Trophoblast cell (in vitro differentiated cells and primary cell): ENCODE measurements around the gene C22orf39. TPM values are rescaled to one million over a fixed set of nuclear protein-coding genes. Genes with fewer than 3 reads are reported as not detected.

ENCODE experiments used
- DNase-seq, 2 donors: peaks; one replicate each; pipeline ENCODE4 v3.0.0-alpha.2; 2016
- H2AFZ ChIP-seq: 2 replicates; pipeline ENCODE4 v1.6.1; 2013; ENCODE audit warnings: low read length, moderate library complexity, mild to moderate bottlenecking; ENCODE audit not compliant: insufficient read depth, poor library complexity
- H2AK5ac ChIP-seq: 2 replicates; pipeline ENCODE4 v1.6.1; 2013; ENCODE audit warnings: mild to moderate bottlenecking, low read length
- H2BK120ac ChIP-seq: 2 replicates; pipeline ENCODE4 v1.6.1; 2013; ENCODE audit warnings: low read length, mild to moderate bottlenecking, moderate library complexity; ENCODE audit not compliant: insufficient read depth, poor library complexity
- H2BK12ac ChIP-seq: 2 replicates; pipeline ENCODE4 v1.6.1; 2013; ENCODE audit warnings: mild to moderate bottlenecking, low read length, moderate library complexity
- H2BK5ac ChIP-seq: 2 replicates; pipeline ENCODE4 v1.6.1; 2013; ENCODE audit warnings: low read length, low read depth, moderate library complexity, mild to moderate bottlenecking; ENCODE audit not compliant: poor library complexity
- H3K14ac ChIP-seq: 2 replicates; pipeline ENCODE4 v1.6.1; 2013; ENCODE audit warnings: mild to moderate bottlenecking, low read length
- H3K18ac ChIP-seq: 2 replicates; pipeline ENCODE4 v1.6.1; 2013; ENCODE audit warnings: mild to moderate bottlenecking, low read length
- H3K23ac ChIP-seq: 2 replicates; pipeline ENCODE4 v1.6.1; 2013; ENCODE audit warnings: low read length
- H3K27ac ChIP-seq: 2 replicates; pipeline ENCODE4 v1.5.1; 2013; ENCODE audit warnings: low read depth, mild to moderate bottlenecking, inconsistent platforms, low read length, moderate library complexity
- H3K27me3 ChIP-seq: 2 replicates; pipeline ENCODE4 v1.6.1; 2013; ENCODE audit warnings: inconsistent platforms, mild to moderate bottlenecking, low read length, moderate library complexity; ENCODE audit not compliant: insufficient read depth
- H3K36me3 ChIP-seq, 2 experiments: 1 replicate in 1 of 2; 2 replicates in 1 of 2; pipeline ENCODE4 v1.6.1; 2013; ENCODE audit warnings: low read length in 2 of 2, mild to moderate bottlenecking in 2 of 2, moderate library complexity in 1 of 2; ENCODE audit not compliant: insufficient read depth in 2 of 2, control insufficient read depth in 1 of 2
- H3K4ac ChIP-seq: 2 replicates; pipeline ENCODE4 v1.6.1; 2013; ENCODE audit warnings: low read depth, mild to moderate bottlenecking, low read length, moderate library complexity
- H3K4me1 ChIP-seq, 2 experiments: 1 replicate in 1 of 2; 2 replicates in 1 of 2; pipeline ENCODE4 v1.6.1; 2013; ENCODE audit warnings: low read length in 2 of 2, mild to moderate bottlenecking in 2 of 2, moderate library complexity in 1 of 2; ENCODE audit not compliant: insufficient read depth in 2 of 2, control insufficient read depth in 1 of 2
- H3K4me2 ChIP-seq: 2 replicates; pipeline ENCODE4 v1.6.1; 2013; ENCODE audit warnings: inconsistent platforms, mild to moderate bottlenecking, low read length, moderate library complexity
- H3K4me3 ChIP-seq: 2 replicates; pipeline ENCODE4 v1.5.1; 2013; ENCODE audit warnings: mild to moderate bottlenecking, low read depth, low read length, inconsistent platforms
- H3K79me1 ChIP-seq: one replicate; pipeline ENCODE4 v1.6.1; 2013; ENCODE audit warnings: low read length
- H3K79me2 ChIP-seq: 2 replicates; pipeline ENCODE4 v1.6.1; 2013; ENCODE audit warnings: low read length, mild to moderate bottlenecking; ENCODE audit not compliant: control insufficient read depth, insufficient read depth, poor library complexity
- H3K9ac ChIP-seq: 2 replicates; pipeline ENCODE4 v1.6.1; 2013; ENCODE audit warnings: mild to moderate bottlenecking, low read length
- H3K9me3 ChIP-seq: 2 replicates; pipeline ENCODE4 v1.6.1; 2013; ENCODE audit warnings: low read depth, mild to moderate bottlenecking, control low read depth, inconsistent platforms, low read length; ENCODE audit not compliant: insufficient read depth
- H4K12ac ChIP-seq: 2 replicates; pipeline ENCODE4 v1.6.1; 2013; ENCODE audit warnings: low read depth, mild to moderate bottlenecking, low read length, moderate library complexity
- H4K8ac ChIP-seq: 2 replicates; pipeline ENCODE4 v1.6.1; 2013; ENCODE audit warnings: low read depth, mild to moderate bottlenecking, low read length, moderate library complexity
- H4K91ac ChIP-seq: one replicate; pipeline ENCODE4 v1.6.1; 2013; ENCODE audit warnings: low read depth, mild to moderate bottlenecking, low read length, moderate library complexity
- WGBS: extraction: QIAGEN DNeasy Blood & Tissue Kit; methylation state at CpG from one replicate; pipeline ENCODE4 v1.1.7; 2013; ENCODE audit warnings: missing lambda C conversion rate; ENCODE audit not compliant: insufficient read length, insufficient coverage; ENCODE audit errors: extremely low coverage; 5-methylcytosine and 5-hydroxymethylcytosine counted together
- polyA plus RNA-seq: library from polyadenylated mRNA; stranded (reverse); fragments of 200-250 nt; gene quantifications from 2 replicates; pipeline ENCODE4 v1.2.3, GENCODE V29; 2013

C22orf39 gene
- 17.3 and 18.3 TPM in 2 replicates for polyA plus RNA-seq

DNA sequence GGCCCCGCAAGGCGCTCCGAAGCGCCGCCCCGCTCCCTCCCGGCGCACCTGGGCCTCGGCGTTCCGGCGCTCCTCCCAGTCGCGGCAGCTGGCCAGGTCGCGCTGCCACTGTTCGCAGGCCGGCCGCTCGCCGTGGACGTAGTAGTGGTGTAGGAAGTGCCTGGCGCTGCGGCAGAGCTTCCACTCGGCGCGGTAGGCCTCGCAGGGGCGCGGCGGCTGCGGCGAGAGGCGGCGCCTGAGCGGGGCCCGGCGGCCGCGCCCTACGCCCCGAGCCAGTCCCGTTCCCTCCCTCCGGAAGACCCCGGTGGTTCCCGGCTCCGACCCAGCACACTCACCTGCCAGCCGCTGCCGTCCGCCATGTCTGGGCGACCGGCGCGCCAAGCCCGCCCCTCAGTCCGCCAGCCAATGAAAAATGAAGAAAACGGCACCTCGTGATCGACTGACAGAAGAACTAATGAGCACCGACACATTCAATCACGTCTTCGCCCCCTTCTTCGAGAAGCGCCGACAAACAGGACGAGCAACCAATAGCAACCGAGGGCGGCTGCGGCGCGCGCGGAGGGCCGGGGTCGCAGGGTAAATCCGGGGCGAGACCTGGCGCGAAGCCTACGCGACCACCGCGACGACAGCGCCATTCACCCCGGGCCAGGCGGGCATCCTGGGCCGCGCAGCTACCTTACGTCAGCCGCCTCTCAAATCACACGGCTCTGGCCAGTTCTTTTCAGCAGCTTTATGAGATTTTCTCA is at the start of gene C22orf39:
C22orf39 (minus strand) TSS at position 382 of the 746 bp plus-strand sequence; CDS start at position 359, 23 bp downstream.
- H3K9me3 ChIP-seq, result no peaks in the 10 kb centered on the region
- peaks cover 11 to 12% of the 10 kb centered on the region in 2 experiments for H3K4me1 ChIP-seq
- peak within 1 kb of the TSS; percentile 81 for H2AFZ ChIP-seq
- no peak within 1 kb of the TSS for H3K23ac ChIP-seq
- peak within 1 kb of the TSS; percentile 85 for H4K8ac ChIP-seq
- H3K9ac ChIP-seq, result peak within 1 kb of the TSS; percentile 83
- peak within 1 kb of the TSS; percentile 93 for H3K4ac ChIP-seq
- peak within 1 kb of the TSS; percentile 61 for H3K18ac ChIP-seq
- H2AK5ac ChIP-seq, result no peak within 1 kb of the TSS
- H3K14ac ChIP-seq, result peak within 1 kb of the TSS; percentile 84
- H2BK5ac ChIP-seq, result peak within 1 kb of the TSS; percentile 42
- peak within 1 kb of the TSS; percentile 43 for H2BK120ac ChIP-seq
- peak; percentile 87 to 90 for DNase-seq
- H2BK12ac ChIP-seq, result no peak within 1 kb of the TSS
- peaks cover 7% of the 10 kb centered on the region for H3K79me2 ChIP-seq
- peak within 1 kb of the TSS; percentile 91 for H3K27ac ChIP-seq
- H3K4me3 ChIP-seq, result peak within 1 kb of the TSS; percentile 90
- H3K27me3 ChIP-seq, result no peaks in the 10 kb centered on the region
- peak within 1 kb of the TSS; percentile 72 for H4K12ac ChIP-seq
- peak within 1 kb of the TSS; percentile 86 for H4K91ac ChIP-seq
- WGBS, result no CpG with 5 or more reads among the region's 92 CpGs
- H3K36me3 ChIP-seq, result peaks cover 26 to 43% of the 10 kb centered on the region in 2 experiments
- H3K79me1 ChIP-seq, result peaks cover 7% of the 10 kb centered on the region
- H3K4me2 ChIP-seq, result peak within 1 kb of the TSS; percentile 89

DNA sequence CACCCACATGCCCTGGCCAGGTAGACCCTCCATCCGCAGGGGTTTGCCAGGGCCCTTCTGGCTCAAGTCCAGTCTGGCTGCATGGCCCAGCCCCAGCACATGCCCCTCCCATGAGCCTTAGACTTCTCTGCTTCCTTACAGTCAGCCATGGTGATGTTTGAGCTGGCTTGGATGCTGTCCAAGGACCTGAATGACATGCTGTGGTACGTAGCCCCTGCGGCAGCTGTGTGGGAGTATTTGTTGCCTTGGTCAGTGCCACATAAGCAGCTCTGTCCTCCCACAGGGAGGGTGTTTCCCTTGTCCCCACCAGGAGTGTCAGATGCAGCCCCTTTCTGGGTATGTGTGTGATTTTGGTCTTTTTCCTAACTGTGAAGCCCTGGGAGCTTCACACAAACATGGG is 49.7 kb upstream of the C22orf39 start:
- no peak overlapping the region for H3K18ac ChIP-seq
- H3K27me3 ChIP-seq, result no peaks in the 10 kb centered on the region
- H2BK120ac ChIP-seq, result no peak overlapping the region
- no peak overlapping the region for H2AK5ac ChIP-seq
- no peak overlapping the region for H4K91ac ChIP-seq
- H2BK5ac ChIP-seq, result no peak overlapping the region
- no peak for DNase-seq
- H3K4me3 ChIP-seq, result no peak overlapping the region
- no peak overlapping the region for H2AFZ ChIP-seq
- H3K4ac ChIP-seq, result no peak overlapping the region
- WGBS, result no CpG with 5 or more reads among the region's 3 CpGs
- H3K79me1 ChIP-seq, result no peaks in the 10 kb centered on the region
- H4K12ac ChIP-seq, result no peak overlapping the region
- no peaks in the 10 kb centered on the region for H3K9me3 ChIP-seq
- H3K9ac ChIP-seq, result no peak overlapping the region
- H4K8ac ChIP-seq, result no peak overlapping the region
- H3K4me1 ChIP-seq, result no peaks in the 10 kb centered on the region
- H3K14ac ChIP-seq, result no peak overlapping the region
- no peak overlapping the region for H3K23ac ChIP-seq
- no peak overlapping the region for H3K27ac ChIP-seq
- H3K79me2 ChIP-seq, result no peaks in the 10 kb centered on the region
- peaks cover 37 to 38% of the 10 kb centered on the region in 2 experiments for H3K36me3 ChIP-seq
- no peak overlapping the region for H2BK12ac ChIP-seq
- no peak overlapping the region for H3K4me2 ChIP-seq

DNA sequence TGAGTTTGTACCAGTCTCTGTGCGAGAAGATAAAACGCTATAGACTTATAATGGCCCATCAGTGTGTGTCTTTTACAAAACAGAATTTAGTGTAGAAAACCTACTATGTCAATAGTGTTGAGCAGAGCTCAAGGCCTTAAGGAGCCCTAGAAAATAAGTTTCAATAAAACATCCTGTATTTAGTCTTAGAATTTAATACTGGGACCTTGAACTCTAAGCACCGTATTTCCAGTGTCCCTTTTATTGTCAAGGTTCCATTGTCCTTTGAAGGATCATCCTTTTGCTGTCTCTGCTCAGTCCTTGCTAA is 48.8 kb upstream of the C22orf39 start:
- peaks cover 40 to 41% of the 10 kb centered on the region in 2 experiments for H3K36me3 ChIP-seq
- no peak overlapping the region for H3K14ac ChIP-seq
- whole genome bisulfite sequencing, result no CpG with 5 or more reads among the region's 3 CpGs
- H2BK5ac ChIP-seq, result no peak overlapping the region
- no peak overlapping the region for H4K91ac ChIP-seq
- no peak overlapping the region for H3K27ac ChIP-seq
- H4K8ac ChIP-seq, result no peak overlapping the region
- no peak overlapping the region for H3K4me3 ChIP-seq
- H3K79me2 ChIP-seq, result no peaks in the 10 kb centered on the region
- H3K27me3 ChIP-seq, result no peaks in the 10 kb centered on the region
- no peak overlapping the region for H4K12ac ChIP-seq
- H3K23ac ChIP-seq, result no peak overlapping the region
- DNase-seq, result no peak
- no peak overlapping the region for H2AFZ ChIP-seq
- H2BK12ac ChIP-seq, result no peak overlapping the region
- H3K79me1 ChIP-seq, result no peaks in the 10 kb centered on the region
- no peak overlapping the region for H2BK120ac ChIP-seq
- no peak overlapping the region for H3K4me2 ChIP-seq
- no peak overlapping the region for H3K4ac ChIP-seq
- H3K4me1 ChIP-seq, result no peaks in the 10 kb centered on the region
- H2AK5ac ChIP-seq, result no peak overlapping the region
- H3K18ac ChIP-seq, result no peak overlapping the region
- H3K9me3 ChIP-seq, result no peaks in the 10 kb centered on the region
- no peak overlapping the region for H3K9ac ChIP-seq

- H3K23ac ChIP-seq, result no peak overlapping the region
- no peaks in the 10 kb centered on the region for H3K79me2 ChIP-seq
- H3K4me1 ChIP-seq, result no peaks in the 10 kb centered on the region
- peak in 1 of 2 donors; percentile 13 for DNase-seq
- H4K8ac ChIP-seq, result no peak overlapping the region
- no peak overlapping the region for H3K4me2 ChIP-seq
- no CpG with 5 or more reads among the region's 5 CpGs for WGBS
- H3K27me3 ChIP-seq, result no peaks in the 10 kb centered on the region
- no peak overlapping the region for H2AFZ ChIP-seq
- no peak overlapping the region for H3K4me3 ChIP-seq
- H3K9me3 ChIP-seq, result no peaks in the 10 kb centered on the region
- no peak overlapping the region for H3K27ac ChIP-seq
- H2BK5ac ChIP-seq, result no peak overlapping the region
- no peak overlapping the region for H2AK5ac ChIP-seq
- H3K9ac ChIP-seq, result no peak overlapping the region
- no peak overlapping the region for H3K14ac ChIP-seq
- no peak overlapping the region for H2BK12ac ChIP-seq
- peaks cover 40 to 41% of the 10 kb centered on the region in 2 experiments for H3K36me3 ChIP-seq
- H3K79me1 ChIP-seq, result no peaks in the 10 kb centered on the region
- no peak overlapping the region for H3K4ac ChIP-seq
- H4K91ac ChIP-seq, result no peak overlapping the region
- no peak overlapping the region for H4K12ac ChIP-seq
- no peak overlapping the region for H2BK120ac ChIP-seq
- H3K18ac ChIP-seq, result no peak overlapping the region
Observed at GRCh38 chr22:19495562-19496323, 48.2 kb upstream of the C22orf39 start.
